ENCODE measurements around the gene FGL2. TPM values are rescaled to one million over a fixed set of nuclear protein-coding genes. Genes with fewer than 3 reads are reported as not detected.

Gene FGL2
- total and polyA plus RNA-seq, 4 donors: 3.3 to 21.6 (median 17.6) TPM

DNA sequence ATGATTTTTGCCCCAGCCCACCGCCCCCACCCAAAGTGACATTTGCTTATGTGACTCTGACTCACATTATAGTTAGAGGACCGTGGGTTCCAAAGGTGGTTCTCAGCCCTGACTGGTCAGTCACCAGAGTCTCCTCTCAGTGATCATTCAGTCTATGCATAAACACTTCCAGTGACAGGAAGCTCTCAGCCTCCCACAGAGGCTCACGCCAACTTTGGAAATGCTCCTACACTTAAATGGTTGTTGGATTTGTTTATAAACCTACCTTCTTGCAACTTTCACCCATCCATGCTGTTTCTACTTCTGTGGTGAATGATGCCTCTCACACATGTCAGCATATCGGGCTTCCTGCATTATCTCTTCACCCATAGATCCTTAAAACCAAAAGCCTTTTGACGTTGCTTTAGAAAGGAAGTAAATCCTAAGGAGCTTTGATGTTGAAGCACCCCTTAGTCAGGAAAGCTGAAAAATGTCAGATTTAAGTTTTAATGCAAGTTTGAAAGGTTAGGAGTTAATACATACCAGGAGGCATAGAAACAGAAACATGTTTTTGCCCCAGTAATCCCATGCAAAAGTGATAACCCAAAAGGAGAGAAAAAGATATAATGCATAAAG is 46.5 kb upstream of the FGL2 start:
- Histone ChIP-seq H3K9me3 (ENCODE audit: control insufficient read depth in 4 of 4, insufficient read depth in 3 of 4, low read length in 3 of 4) (no peaks in the 10 kb centered on the region), H3K36me3 (ENCODE audit: control insufficient read depth in 4 of 4, insufficient read depth in 4 of 4, low read length in 4 of 4) (peaks cover 0 to 2% (median 0%) of the 10 kb centered on the region in 4 donors), H3K27ac (ENCODE audit: low read depth in 1 of 2, low read length in 1 of 2) (peak overlapping the region in 1 of 2 donors; percentile 41), H3K4me3 (no peak overlapping the region), H3K4me1 (ENCODE audit: control insufficient read depth in 5 of 5, insufficient read depth in 5 of 5, low read length in 5 of 5) (peaks cover 0 to 5% (median 4%) of the 10 kb centered on the region in 5 donors), H3K27me3 (ENCODE audit: control insufficient read depth in 3 of 3, insufficient read depth in 3 of 3, low read length in 2 of 3) (no peaks in the 10 kb centered on the region), H3K9ac (ENCODE audit: insufficient read depth in 1 of 2, low read length in 2 of 2) (no peak overlapping the region)
- no peak for DNase-seq
- TF ChIP-seq, protein P1, sequence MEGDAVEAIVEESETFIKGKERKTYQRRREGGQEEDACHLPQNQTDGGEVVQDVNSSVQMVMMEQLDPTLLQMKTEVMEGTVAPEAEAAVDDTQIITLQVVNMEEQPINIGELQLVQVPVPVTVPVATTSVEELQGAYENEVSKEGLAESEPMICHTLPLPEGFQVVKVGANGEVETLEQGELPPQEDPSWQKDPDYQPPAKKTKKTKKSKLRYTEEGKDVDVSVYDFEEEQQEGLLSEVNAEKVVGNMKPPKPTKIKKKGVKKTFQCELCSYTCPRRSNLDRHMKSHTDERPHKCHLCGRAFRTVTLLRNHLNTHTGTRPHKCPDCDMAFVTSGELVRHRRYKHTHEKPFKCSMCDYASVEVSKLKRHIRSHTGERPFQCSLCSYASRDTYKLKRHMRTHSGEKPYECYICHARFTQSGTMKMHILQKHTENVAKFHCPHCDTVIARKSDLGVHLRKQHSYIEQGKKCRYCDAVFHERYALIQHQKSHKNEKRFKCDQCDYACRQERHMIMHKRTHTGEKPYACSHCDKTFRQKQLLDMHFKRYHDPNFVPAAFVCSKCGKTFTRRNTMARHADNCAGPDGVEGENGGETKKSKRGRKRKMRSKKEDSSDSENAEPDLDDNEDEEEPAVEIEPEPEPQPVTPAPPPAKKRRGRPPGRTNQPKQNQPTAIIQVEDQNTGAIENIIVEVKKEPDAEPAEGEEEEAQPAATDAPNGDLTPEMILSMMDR (IDR thresholded peaks at IDR 0.05; ENCODE audit: control extremely low read depth, extremely low read depth): no peak
- 44 to 65% methylated on average over 5 of the region's 5 CpGs for WGBS, 2 donors
- no peak for ATAC-seq (ENCODE audit: insufficient read depth, low FRiP score)

DNA sequence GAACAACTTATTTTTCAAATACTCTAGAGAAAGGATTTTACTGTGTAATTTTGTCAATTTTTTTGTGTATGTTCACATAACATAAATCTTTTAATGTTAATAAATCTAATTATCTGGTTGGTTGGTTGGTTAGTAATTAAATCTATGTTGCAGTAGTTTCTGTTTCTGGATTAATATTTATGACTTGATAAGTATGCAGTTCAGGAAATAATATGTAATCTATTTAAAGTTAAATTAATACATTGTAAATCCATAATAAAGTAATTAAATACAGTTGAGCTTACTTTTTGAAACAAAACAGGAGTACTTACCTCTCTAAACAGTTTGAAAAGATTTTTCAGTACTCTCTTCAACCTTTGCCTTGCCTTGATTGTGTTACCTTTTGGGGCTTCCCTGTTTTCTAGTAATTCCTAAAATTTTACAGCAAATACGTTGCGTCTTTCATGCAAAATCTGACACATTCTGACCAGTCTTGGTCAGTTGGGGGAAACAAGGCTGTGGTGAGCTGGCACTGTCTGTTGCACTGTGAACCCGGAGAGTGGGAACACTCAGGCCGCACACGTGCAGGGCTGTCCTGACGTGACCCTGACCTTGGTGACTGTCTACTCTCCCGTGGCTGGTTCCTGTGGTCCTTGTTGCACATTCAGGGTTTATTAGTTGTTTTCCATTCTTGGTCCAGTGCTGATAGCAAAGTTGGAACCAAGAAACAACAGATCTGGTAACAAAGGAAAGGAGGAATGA is 45.6 kb upstream of the FGL2 start:
- no peak for DNase-seq
- H3K9ac ChIP-seq (ENCODE audit: insufficient read depth in 1 of 2, low read length in 2 of 2): no peak overlapping the region
- peak overlapping the region in 1 of 2 donors; percentile 77 for H3K27ac ChIP-seq (ENCODE audit: low read depth in 1 of 2, low read length in 1 of 2)
- no peaks in the 10 kb centered on the region for H3K9me3 ChIP-seq (ENCODE audit: control insufficient read depth in 4 of 4, insufficient read depth in 3 of 4, low read length in 3 of 4)
- no peak overlapping the region for H3K4me3 ChIP-seq
- peaks cover 0 to 2% (median 0%) of the 10 kb centered on the region in 4 donors for H3K36me3 ChIP-seq (ENCODE audit: control insufficient read depth in 4 of 4, insufficient read depth in 4 of 4, low read length in 4 of 4)
- no peaks in the 10 kb centered on the region for H3K27me3 ChIP-seq (ENCODE audit: control insufficient read depth in 3 of 3, insufficient read depth in 3 of 3, low read length in 2 of 3)
- peaks cover 0 to 5% (median 4%) of the 10 kb centered on the region in 5 donors for H3K4me1 ChIP-seq (ENCODE audit: control insufficient read depth in 5 of 5, insufficient read depth in 5 of 5, low read length in 5 of 5)
- WGBS, 2 donors: 56 to 66% methylated on average over 7 of the region's 7 CpGs
- ATAC-seq (ENCODE audit: insufficient read depth, low FRiP score): no peak
- TF ChIP-seq, protein P1 (IDR thresholded peaks at IDR 0.05; ENCODE audit: control extremely low read depth, extremely low read depth): no peak

DNA sequence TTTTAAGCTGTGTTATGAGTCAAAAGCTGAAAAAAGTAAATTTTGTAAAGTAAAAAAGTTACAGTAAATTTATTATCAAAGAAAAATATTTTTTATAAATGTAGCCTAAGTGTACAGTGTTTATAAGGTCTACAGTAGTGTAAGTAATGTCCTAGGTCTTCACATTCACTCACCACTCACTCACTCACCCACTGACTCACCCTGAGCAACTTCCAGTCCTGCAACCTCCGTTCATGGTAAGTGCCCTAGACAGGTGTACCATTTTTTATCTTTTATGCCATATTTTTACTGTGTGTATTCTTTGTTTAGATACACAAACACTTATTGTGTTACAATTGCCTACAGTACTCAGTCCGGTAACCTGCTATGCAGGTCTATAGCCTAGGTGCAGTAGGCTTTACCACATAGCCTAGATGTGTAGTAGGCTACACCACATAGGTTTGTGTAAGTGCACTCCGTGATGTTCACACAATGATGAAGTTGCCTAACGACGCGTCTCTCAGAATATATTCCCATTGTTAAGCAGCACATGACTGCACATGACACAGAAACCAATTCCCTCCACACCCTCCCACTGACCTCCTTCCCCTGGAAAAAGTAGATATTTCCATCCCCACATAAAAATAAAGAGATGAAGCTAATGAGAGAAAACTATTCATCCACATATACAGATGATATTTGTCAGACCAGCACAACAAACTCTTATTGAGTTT is 44.8 kb upstream of the FGL2 start:
- Histone ChIP-seq H3K4me1 (ENCODE audit: control insufficient read depth in 5 of 5, insufficient read depth in 5 of 5, low read length in 5 of 5) (peaks cover 0 to 8% (median 4%) of the 10 kb centered on the region in 5 donors), H3K27me3 (ENCODE audit: control insufficient read depth in 3 of 3, insufficient read depth in 3 of 3, low read length in 2 of 3) (no peaks in the 10 kb centered on the region), H3K36me3 (ENCODE audit: control insufficient read depth in 4 of 4, insufficient read depth in 4 of 4, low read length in 4 of 4) (peaks cover 0 to 2% (median under 1%) of the 10 kb centered on the region in 4 donors), H3K9ac (ENCODE audit: insufficient read depth in 1 of 2, low read length in 2 of 2) (no peak overlapping the region), H3K4me3 (no peak overlapping the region), H3K9me3 (ENCODE audit: control insufficient read depth in 4 of 4, insufficient read depth in 3 of 4, low read length in 3 of 4) (no peaks in the 10 kb centered on the region), H3K27ac (ENCODE audit: low read depth in 1 of 2, low read length in 1 of 2) (peak overlapping the region in 1 of 2 donors; percentile 60)
- ATAC-seq (ENCODE audit: insufficient read depth, low FRiP score): no peak
- DNase-seq: no peak
- 78 to 84% methylated on average over 6 of the region's 6 CpGs for WGBS, 2 donors
- TF ChIP-seq, protein P1 (IDR thresholded peaks at IDR 0.05; ENCODE audit: control extremely low read depth, extremely low read depth): no peak
